A549 (cell line): ENCODE measurements around the gene FKBP1A. TPM values are rescaled to one million over a fixed set of nuclear protein-coding genes. Genes with fewer than 3 reads are reported as not detected.

Source experiments
- ATAC-seq, 2 experiments: fragments of 200-7000 bp in 1 of 2; fragments of >200 bp in 1 of 2; cut with Nextera tagmentation in 1 of 2; cut with Tn5 transposase in 1 of 2; 3 replicates each; pipeline versions ENCODE4 v1.8.0 to v1.9.1; 2018 to 2020; ENCODE audit warnings: mild to moderate bottlenecking in 1 of 2, moderate library complexity in 1 of 2
- CTCF ChIA-PET: fragments of 300-600 bp; sonication (Branson Sonifier 250); formaldehyde crosslinking; extraction: SDS; loops from one replicate; lab custom pipeline; 2021; ENCODE audit warnings: antibody characterized with exemption, inconsistent platforms; lab: Yijun Ruan, JAX
- POLR2A ChIA-PET: fragments of 350-600 bp; formaldehyde crosslinking; extraction: SDS; loops from one replicate; lab custom pipeline; 2021; ENCODE audit warnings: antibody characterized with exemption, inconsistent platforms; lab: Yijun Ruan, JAX
- DNase-seq, 2 experiments: peaks; one replicate each; pipeline versions ENCODE4 v3.0.0 to v3.0.0-alpha.2; 2011 to 2016; ENCODE audit warnings: low read depth in 1 of 2, low spot score in 1 of 2
- FAIRE-seq: peaks from 2 replicates; lab custom pipeline; 2011; peaks lifted over from hg19 to GRCh38; lab: Jason Lieb, UNC
- H3K27ac ChIP-seq, 2 experiments: fragments of >200 bp; sonication (Bioruptor Twin); formaldehyde crosslinking; 3 replicates each; pipeline ENCODE4 v1.5.1; 2016 to 2017
- H3K4me1 ChIP-seq: fragments of >200 bp; sonication (Bioruptor Twin); formaldehyde crosslinking; 3 replicates; pipeline ENCODE4 v1.6.1; 2016
- H3K4me2 ChIP-seq: fragments of >200 bp; sonication (Bioruptor Twin); formaldehyde crosslinking; 3 replicates; pipeline ENCODE4 v1.6.1; 2016
- H3K4me3 ChIP-seq: fragments of >200 bp; sonication (Bioruptor Twin); formaldehyde crosslinking; 3 replicates; pipeline ENCODE4 v1.5.1; 2016
- H3K9me3 ChIP-seq: fragments of >200 bp; sonication (Bioruptor Twin); formaldehyde crosslinking; 3 replicates; pipeline ENCODE4 v1.6.1; 2016
- ATOH8 ChIP-seq: fragments of 250-450 bp; sonication (Bioruptor Pico); IDR thresholded peaks from 2 replicates; pipeline ENCODE4 v1.5.0; 2020; ENCODE audit warnings: low read depth, mild to moderate bottlenecking, moderate library complexity
- BHLHE40 ChIP-seq: IDR thresholded peaks from 2 replicates; pipeline ENCODE4 v1.6.1; 2012; ENCODE audit warnings: low read depth, low read length, inconsistent platforms
- CBX2 ChIP-seq: fragments of 200-600 bp; sonication (generic); IDR thresholded peaks from 2 replicates; pipeline ENCODE4 v1.6.1; 2016; ENCODE audit warnings: low read depth, mild to moderate bottlenecking, borderline replicate concordance
- CHD2 ChIP-seq: fragments of 150-350 bp; IDR thresholded peaks from 2 replicates; pipeline ENCODE4 v1.6.1; 2014; ENCODE audit warnings: low read length; ENCODE audit not compliant: partially characterized antibody
- CTCF ChIP-seq: fragments of >200 bp; sonication (Bioruptor Twin); formaldehyde crosslinking; IDR thresholded peaks from 3 replicates; pipeline ENCODE4 v1.5.1; 2016
- EHF ChIP-seq: fragments of 250-450 bp; sonication (Bioruptor Pico); IDR thresholded peaks from 2 replicates; pipeline ENCODE4 v1.5.0; 2020; ENCODE audit warnings: mild to moderate bottlenecking
- EHMT2 ChIP-seq: fragments of 200-600 bp; sonication (generic); IDR thresholded peaks from 2 replicates; pipeline ENCODE4 v1.6.1; 2016; ENCODE audit warnings: antibody characterized with exemption, low read depth, mild to moderate bottlenecking, moderate library complexity
- EP300 ChIP-seq, 2 experiments: fragments of >200 bp; sonication (Bioruptor Twin); formaldehyde crosslinking; IDR thresholded peaks; 2 replicates in 1 of 2; 3 replicates in 1 of 2; pipeline ENCODE4 v1.6.1; 2016 to 2017
- FOSB ChIP-seq: fragments of 250-450 bp; sonication (Bioruptor Pico); IDR thresholded peaks from 2 replicates; pipeline ENCODE4 v1.5.0; 2020; ENCODE audit warnings: mild to moderate bottlenecking, moderate library complexity
- FOSL2 ChIP-seq, 2 experiments: fragments of 450-650 bp in 1 of 2; fragments of >200 bp in 1 of 2; sonication (Bioruptor Twin) in 1 of 2; formaldehyde crosslinking; IDR thresholded peaks; 2 replicates each; pipeline versions ENCODE4 v1.5.0 to v1.6.1; 2016 to 2020; ENCODE audit warnings: mild to moderate bottlenecking in 1 of 2, moderate library complexity in 1 of 2
- FOXS1 ChIP-seq: fragments of 250-450 bp; sonication (Bioruptor Pico); IDR thresholded peaks from 2 replicates; pipeline ENCODE4 v1.5.0; 2020; ENCODE audit warnings: mild to moderate bottlenecking, moderate library complexity
- GATA3 ChIP-seq: IDR thresholded peaks from 2 replicates; pipeline ENCODE4 v1.6.1; 2012; ENCODE audit warnings: borderline replicate concordance
- HDAC2 ChIP-seq: fragments of 200-600 bp; sonication (generic); IDR thresholded peaks from 2 replicates; pipeline ENCODE4 v1.6.1; 2016
- HES2 ChIP-seq: fragments of >200 bp; sonication (Bioruptor Twin); formaldehyde crosslinking; IDR thresholded peaks from 2 replicates; pipeline ENCODE4 v1.6.1; 2016
- HEYL ChIP-seq: fragments of 250-450 bp; sonication (Bioruptor Pico); IDR thresholded peaks from 2 replicates; pipeline ENCODE4 v1.8.0; 2021; ENCODE audit warnings: mild to moderate bottlenecking, moderate library complexity
- HOXA7 ChIP-seq: fragments of 250-450 bp; sonication (Bioruptor Pico); IDR thresholded peaks from 2 replicates; pipeline ENCODE4 v1.5.0; 2020; ENCODE audit warnings: mild to moderate bottlenecking, moderate library complexity
- HOXB13 ChIP-seq: fragments of 250-450 bp; sonication (Bioruptor Pico); IDR thresholded peaks from 2 replicates; pipeline ENCODE4 v1.5.0; 2020; ENCODE audit warnings: low read depth, mild to moderate bottlenecking, moderate library complexity
- HOXB5 ChIP-seq: fragments of 250-450 bp; sonication (Bioruptor Pico); IDR thresholded peaks from 2 replicates; pipeline ENCODE4 v1.5.0; 2020; ENCODE audit warnings: mild to moderate bottlenecking, moderate library complexity
- JUN ChIP-seq, 2 experiments: fragments of >200 bp; sonication (Bioruptor Twin); formaldehyde crosslinking; IDR thresholded peaks; 2 replicates in 1 of 2; 3 replicates in 1 of 2; pipeline ENCODE4 v1.6.1; 2016 to 2017
- JUNB ChIP-seq: fragments of >200 bp; sonication (Bioruptor Twin); formaldehyde crosslinking; IDR thresholded peaks from 2 replicates; pipeline ENCODE4 v1.6.1; 2016
- MAX ChIP-seq: IDR thresholded peaks from 2 replicates; pipeline ENCODE4 v1.6.1; 2012
- MYC ChIP-seq: IDR thresholded peaks from 2 replicates; pipeline ENCODE4 v1.6.1; 2012; ENCODE audit warnings: mild to moderate bottlenecking, inconsistent platforms, low read length, improper control_type of control experiment, borderline replicate concordance
- PBX3 ChIP-seq: IDR thresholded peaks from 2 replicates; pipeline ENCODE4 v1.6.1; 2012
- POLR2A ChIP-seq: IDR thresholded peaks from 2 replicates; pipeline ENCODE4 v1.6.1; 2012; ENCODE audit warnings: mild to moderate bottlenecking, low read length
- RAD21 ChIP-seq, 2 experiments: fragments of >200 bp in 1 of 2; sonication (Bioruptor Twin) in 1 of 2; formaldehyde crosslinking in 1 of 2; IDR thresholded peaks in 1 of 2; conservative IDR thresholded peaks in 1 of 2; 2 replicates in 1 of 2; 3 replicates in 1 of 2; pipeline ENCODE4 v1.6.1; 2012 to 2018; ENCODE audit warnings: inconsistent platforms in 1 of 2
- RCOR1 ChIP-seq: fragments of 150-350 bp; IDR thresholded peaks from 2 replicates; pipeline ENCODE4 v1.6.1; 2014; ENCODE audit warnings: antibody characterized with exemption, low read length, low read depth
- RFX5 ChIP-seq: fragments of 450-650 bp; IDR thresholded peaks from 2 replicates; pipeline ENCODE4 v1.7.1; 2014; ENCODE audit warnings: antibody characterized with exemption, mild to moderate bottlenecking, moderate library complexity
- RNF2 ChIP-seq: fragments of 200-600 bp; sonication (generic); IDR thresholded peaks from 2 replicates; pipeline ENCODE4 v1.6.1; 2016; ENCODE audit warnings: low read depth, mild to moderate bottlenecking, antibody characterized with exemption, moderate library complexity, borderline replicate concordance
- SMC3 ChIP-seq: fragments of >200 bp; sonication (Bioruptor Twin); formaldehyde crosslinking; IDR thresholded peaks from 3 replicates; pipeline ENCODE4 v1.6.1; 2018; ENCODE audit warnings: inconsistent platforms
- TP53 ChIP-seq: fragments of 250-450 bp; sonication (Bioruptor Pico); IDR thresholded peaks from 2 replicates; pipeline ENCODE4 v1.5.0; 2021; ENCODE audit warnings: mild to moderate bottlenecking, moderate library complexity
- ZFP36 ChIP-seq: fragments of 450-650 bp; IDR thresholded peaks from 2 replicates; pipeline ENCODE4 v1.6.1; 2014; ENCODE audit warnings: borderline replicate concordance; ENCODE audit not compliant: partially characterized antibody
- ZSCAN20 ChIP-seq: fragments of 250-450 bp; sonication (Bioruptor Pico); IDR thresholded peaks from 2 replicates; pipeline ENCODE4 v1.8.0; 2022; ENCODE audit warnings: mild to moderate bottlenecking, moderate library complexity
- WGBS: methylation state at CpG from one replicate; pipeline ENCODE4 v1.1.6; 2017; ENCODE audit errors: missing lambda C conversion rate; 5-methylcytosine and 5-hydroxymethylcytosine counted together
- polyA plus RNA-seq, 4 experiments: library from polyadenylated mRNA; depleted of rRNA in 3 of 4; stranded (reverse); fragments of >200 nt; fragmentation: RNase III in 1 of 4; extraction: RNeasy Plus Mini Kit Qiagen cat#74134 plus additional on column Dnase treatment in 1 of 4; gene quantifications; 2 replicates in 3 of 4; 3 replicates in 1 of 4; pipeline ENCODE4 v1.2.3, GENCODE V29; 2011 to 2017

The FKBP1A gene
- polyA plus RNA-seq, 2 of the 4 experiments (the other 2 are of a cell fraction), result 385 to 535 TPM

GRCh38 chr20:1417273-1417672 lies 24.4 kb upstream of the FKBP1A start:
- ChIA-PET CTCF (interaction anchor here (0.9 to 3.0 kb wide), 4 partner anchors 20 to 765 kb away, joined by 3 to 13 read pairs (median 4); partner anchors contain the start of genes NSFL1C and SRXN1), POLR2A (no interaction called here)
- Histone ChIP-seq H3K4me3 (no peak overlapping the region), H3K9me3 (peaks cover 21% of the 10 kb centered on the region), H3K4me1 (peaks cover 25% of the 10 kb centered on the region), H3K27ac (peak overlapping the region; percentile 17 to 83; a peak in 4 of 6 replicates), H3K4me2 (no peak overlapping the region)
- FAIRE-seq, result no peak
- no peak for DNase-seq
- TF ChIP-seq MAX (no peak), TP53 (CRISPR knock-in tag) (no peak), ZSCAN20 (CRISPR knock-in tag) (no peak), FOXS1 (CRISPR knock-in tag) (no peak), SMC3 (no peak), POLR2A (no peak), HDAC2 (no peak)
- ATAC-seq, result no peak
- 95% methylated on average over 5 of the region's 5 CpGs for WGBS

- H3K4me3 ChIP-seq, result no peak overlapping the region
- ChIA-PET POLR2A (no interaction called here), CTCF (interaction anchor here (0.9 to 2.0 kb wide), 2 partner anchors 52 to 88 kb away, joined by 3 to 6 read pairs; no protein-coding TSS in a partner anchor)
- H3K4me2 ChIP-seq, result peak overlapping the region; percentile 50
- FAIRE-seq (peak; percentile 99), ATAC-seq (peak; percentile 99 to 100), DNase-seq (peak; percentile 94 to 97)
- WGBS, result 22% methylated on average over 8 of the region's 8 CpGs
- H3K4me1 ChIP-seq, result peaks cover 25% of the 10 kb centered on the region
- peaks cover 15% of the 10 kb centered on the region for H3K9me3 ChIP-seq
- peak overlapping the region; percentile 78 to 83 for H3K27ac ChIP-seq
- TF ChIP-seq FOSL2 (IDR thresholded peaks at IDR 0.05) (peak; percentile 97), FOSL2 (CRISPR knock-in tag; IDR thresholded peaks at IDR 0.05) (peak; percentile 99), HOXA7 (CRISPR knock-in tag) (no peak), GATA3 (peak; percentile 65; the same call in 1 of the 2 replicates), EP300 (IDR thresholded peaks at IDR 0.05) (peak; percentile 40 to 49; a peak in 2 of 5 replicates), JUN (IDR thresholded peaks at IDR 0.05) (peak; percentile 52 to 80; a peak in 3 of 5 replicates), MAX (peak; percentile 94), SMC3 (0 out of 3 replicates have a peak, but pooled peaks have one; percentile 10), ATOH8 (CRISPR knock-in tag) (no peak; the same call in 1 of the 2 replicates), CHD2 (no peak), MYC (peak; percentile 52; the same call in 1 of the 2 replicates), BHLHE40 (0 out of 2 replicates have a peak, but pooled peaks have one; percentile 37), ZFP36 (peak; percentile 85), RNF2 (no peak), CBX2 (no peak), TP53 (CRISPR knock-in tag) (no peak), JUNB (peak; percentile 87), FOSB (CRISPR knock-in tag) (no peak), HOXB5 (CRISPR knock-in tag) (peak; percentile 67; the same call in 1 of the 2 replicates), RAD21 (conservative IDR thresholded peaks at IDR 0.05 in 1 of 2, IDR thresholded peaks at IDR 0.05 in 1 of 2) (peak in 1 of 2 experiments; percentile 6; a peak in 1 of 5 replicates), HOXB13 (CRISPR knock-in tag) (no peak), RCOR1 (peak; percentile 66; the same call in 1 of the 2 replicates), EHF (peak; percentile 52; the same call in 1 of the 2 replicates), EHMT2 (no peak), PBX3 (no peak), HEYL (CRISPR knock-in tag) (no peak), HES2 (no peak), CTCF (no peak), RFX5 (no peak), FOXS1 (CRISPR knock-in tag) (0 out of 2 replicates have a peak, but pooled peaks have one; percentile 19)
Observed at GRCh38 chr20:1415667-1416468, 23.0 kb upstream of the FKBP1A start.
